GM23338 (cell line): ENCODE data around the gene ADAP1. TPM values are rescaled to one million over a fixed set of nuclear protein-coding genes. Genes with fewer than 3 reads are reported as not detected.
A peak's percentile ranks its signal among the peaks of the same experiment; 100 is the strongest.
"Not testable (repeated sequence)": the region's sequence is repeated elsewhere in the genome, so short reads cannot be mapped to it uniquely, and the experiment has no call there.

ENCODE experiments used
- ATAC-seq: fragments of 200-7000 bp; cut with Tn5 transposase; 3 replicates; pipeline ENCODE4 v1.9.1; 2020
- DNase-seq: peaks from one replicate; pipeline ENCODE4 v3.0.0-alpha.2; 2015; ENCODE audit warnings: low spot score
- H2AFZ ChIP-seq: fragments of 200-600 bp; sonication (generic); 2 replicates; pipeline ENCODE4 v1.8.0; 2016; ENCODE audit warnings: antibody characterized with exemption, mild to moderate bottlenecking, moderate library complexity
- H3F3A ChIP-seq: fragments of 200-600 bp; sonication (generic); replicated peaks from 2 replicates; pipeline ENCODE4 v1.8.0; 2017; ENCODE audit warnings: antibody characterized with exemption, mixed run types, low read depth
- H3K27ac ChIP-seq: fragments of 200-600 bp; sonication (generic); 2 replicates; pipeline ENCODE4 v1.6.1; 2016; ENCODE audit warnings: low read depth
- H3K27me3 ChIP-seq: fragments of 200-600 bp; sonication (generic); 2 replicates; pipeline ENCODE4 v1.8.0; 2016; ENCODE audit warnings: mild to moderate bottlenecking, mixed run types, moderate library complexity; ENCODE audit not compliant: insufficient read depth
- H3K36me3 ChIP-seq: fragments of 200-600 bp; sonication (generic); 2 replicates; pipeline ENCODE4 v1.8.0; 2016; ENCODE audit warnings: mild to moderate bottlenecking; ENCODE audit not compliant: insufficient read depth
- H3K4me1 ChIP-seq: fragments of 200-600 bp; sonication (generic); 2 replicates; pipeline ENCODE4 v1.8.0; 2016; ENCODE audit warnings: mild to moderate bottlenecking, moderate library complexity; ENCODE audit not compliant: insufficient read depth
- H3K4me2 ChIP-seq: fragments of 200-600 bp; sonication (generic); 2 replicates; pipeline ENCODE4 v1.7.1; 2017; ENCODE audit warnings: mixed run types
- H3K4me3 ChIP-seq: fragments of 200-600 bp; sonication (generic); 2 replicates; pipeline ENCODE4 v1.6.1; 2016; ENCODE audit warnings: mixed run types
- H3K79me2 ChIP-seq: fragments of 200-600 bp; sonication (generic); replicated peaks from 2 replicates; pipeline ENCODE4 v1.8.0; 2017; ENCODE audit warnings: mild to moderate bottlenecking; ENCODE audit not compliant: insufficient read depth
- H3K9me2 ChIP-seq: fragments of 200-600 bp; sonication (generic); 2 replicates; pipeline ENCODE4 v1.8.0; 2017; ENCODE audit not compliant: insufficient read depth
- H4K20me1 ChIP-seq: fragments of 200-600 bp; sonication (generic); replicated peaks from 2 replicates; pipeline ENCODE4 v1.8.0; 2017; ENCODE audit warnings: mild to moderate bottlenecking; ENCODE audit not compliant: insufficient read depth
- H3K27ac Mint-ChIP-seq: 2 replicates; pipeline ENCODE4 v1.8.0; 2020; ENCODE audit warnings: inconsistent platforms, mild to moderate bottlenecking, moderate library complexity, mixed read lengths
- H3K27me3 Mint-ChIP-seq: 3 replicates; pipeline ENCODE4 v1.8.0; 2022; ENCODE audit warnings: low read depth, mild to moderate bottlenecking, moderate library complexity, mixed read lengths, inconsistent platforms; ENCODE audit not compliant: insufficient read depth, poor library complexity
- H3K36me3 Mint-ChIP-seq: 3 replicates; pipeline ENCODE4 v1.8.0; 2021; ENCODE audit warnings: low read depth, mild to moderate bottlenecking, inconsistent platforms, moderate library complexity, mixed read lengths
- H3K4me1 Mint-ChIP-seq: 3 replicates; pipeline ENCODE4 v1.8.0; 2020; ENCODE audit warnings: mild to moderate bottlenecking, inconsistent platforms, mixed read lengths
- H3K4me3 Mint-ChIP-seq: 3 replicates; pipeline ENCODE4 v1.8.0; 2021; ENCODE audit warnings: moderate library complexity, mild to moderate bottlenecking, inconsistent platforms, mixed read lengths
- H3K9me3 Mint-ChIP-seq: 3 replicates; pipeline ENCODE4 v1.8.0; 2020; ENCODE audit warnings: moderate library complexity, mild to moderate bottlenecking, inconsistent platforms, mixed read lengths
- CREB1 ChIP-seq: fragments of 250-450 bp; sonication (Bioruptor Pico); IDR thresholded peaks from 2 replicates; pipeline ENCODE4 v1.5.0; 2020; ENCODE audit warnings: low read depth, mild to moderate bottlenecking, moderate library complexity
- EZH2 ChIP-seq: fragments of 200-600 bp; sonication (generic); IDR thresholded peaks from one replicate; pipeline ENCODE4 v1.8.0; 2017; ENCODE audit warnings: antibody characterized with exemption, mild to moderate bottlenecking, low read depth; ENCODE audit not compliant: unreplicated experiment
- EZH2phosphoT487 ChIP-seq: fragments of 200-600 bp; sonication (generic); IDR thresholded peaks from one replicate; pipeline ENCODE4 v1.8.1; 2018; ENCODE audit warnings: antibody characterized with exemption; ENCODE audit not compliant: unreplicated experiment
- JUNB ChIP-seq: IDR thresholded peaks from one replicate; pipeline ENCODE4 v1.6.1; 2016; ENCODE audit warnings: antibody characterized with exemption; ENCODE audit not compliant: unreplicated experiment
- NANOG ChIP-seq: IDR thresholded peaks from 2 replicates; pipeline ENCODE4 v1.6.1; 2016; ENCODE audit warnings: antibody characterized with exemption, borderline replicate concordance
- POLR2AphosphoS5 ChIP-seq: IDR thresholded peaks from 2 replicates; pipeline ENCODE4 v1.6.1; 2016; ENCODE audit warnings: antibody characterized with exemption, low read depth
- REST ChIP-seq: IDR thresholded peaks from one replicate; pipeline ENCODE4 v1.6.1; 2018; ENCODE audit warnings: antibody characterized with exemption; ENCODE audit not compliant: unreplicated experiment
- STAT1 ChIP-seq: IDR thresholded peaks from one replicate; pipeline ENCODE4 v1.6.1; 2016; ENCODE audit warnings: antibody characterized with exemption; ENCODE audit not compliant: unreplicated experiment
- ZNF114 ChIP-seq: fragments of 250-450 bp; sonication (Bioruptor Pico); IDR thresholded peaks from 2 replicates; pipeline ENCODE4 v1.5.0; 2020; ENCODE audit warnings: mild to moderate bottlenecking, moderate library complexity
- polyA plus RNA-seq: library from polyadenylated mRNA; unstranded; fragments of >200 nt; fragmentation: Nextera tagmentation; extraction: Ambion mirVana; gene quantifications from 2 replicates; pipeline ENCODE4 v1.2.1, GENCODE V29; 2016
- total RNA-seq: library from RNA; depleted of rRNA; stranded (reverse); fragments of >200 nt; shearing (Covaris generic); gene quantifications from 2 replicates; pipeline ENCODE4 v1.2.3, GENCODE V29; 2014
- TF ChIP-seq, protein P1 (sequence below), 2 experiments: fragments of 200-600 bp in 1 of 2; sonication (generic) in 1 of 2; conservative IDR thresholded peaks; 2 replicates each; pipeline versions ENCODE4 v1.5.1 to v1.6.1; 2016 to 2017; ENCODE audit warnings: antibody characterized with exemption in 2 of 2, low read depth in 2 of 2, mild to moderate bottlenecking in 2 of 2, moderate library complexity in 1 of 2
- TF ChIP-seq, protein P2 (sequence below): IDR thresholded peaks from 2 replicates; pipeline ENCODE4 v1.6.1; 2016; ENCODE audit warnings: antibody characterized with exemption

ADAP1 gene
- total and polyA plus RNA-seq, 2 experiments from 2014 or later = 2.2 to 9.6 TPM

- not testable (repeated sequence) for H3F3A ChIP-seq, H3K27me3 ChIP-seq, H3K27ac ChIP-seq, H3K36me3 Mint-ChIP-seq, H3K36me3 ChIP-seq, H3K9me2 ChIP-seq, H3K9me3 Mint-ChIP-seq, H3K4me1 Mint-ChIP-seq, H4K20me1 ChIP-seq, H3K4me1 ChIP-seq, H3K79me2 ChIP-seq, H3K4me3 Mint-ChIP-seq, H3K27ac Mint-ChIP-seq
- 0 out of 2 replicates have a peak, but pooled peaks have one; percentile 9 for TF ChIP-seq CREB1 (CRISPR knock-in tag)
- TF ChIP-seq, protein P1, sequence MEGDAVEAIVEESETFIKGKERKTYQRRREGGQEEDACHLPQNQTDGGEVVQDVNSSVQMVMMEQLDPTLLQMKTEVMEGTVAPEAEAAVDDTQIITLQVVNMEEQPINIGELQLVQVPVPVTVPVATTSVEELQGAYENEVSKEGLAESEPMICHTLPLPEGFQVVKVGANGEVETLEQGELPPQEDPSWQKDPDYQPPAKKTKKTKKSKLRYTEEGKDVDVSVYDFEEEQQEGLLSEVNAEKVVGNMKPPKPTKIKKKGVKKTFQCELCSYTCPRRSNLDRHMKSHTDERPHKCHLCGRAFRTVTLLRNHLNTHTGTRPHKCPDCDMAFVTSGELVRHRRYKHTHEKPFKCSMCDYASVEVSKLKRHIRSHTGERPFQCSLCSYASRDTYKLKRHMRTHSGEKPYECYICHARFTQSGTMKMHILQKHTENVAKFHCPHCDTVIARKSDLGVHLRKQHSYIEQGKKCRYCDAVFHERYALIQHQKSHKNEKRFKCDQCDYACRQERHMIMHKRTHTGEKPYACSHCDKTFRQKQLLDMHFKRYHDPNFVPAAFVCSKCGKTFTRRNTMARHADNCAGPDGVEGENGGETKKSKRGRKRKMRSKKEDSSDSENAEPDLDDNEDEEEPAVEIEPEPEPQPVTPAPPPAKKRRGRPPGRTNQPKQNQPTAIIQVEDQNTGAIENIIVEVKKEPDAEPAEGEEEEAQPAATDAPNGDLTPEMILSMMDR (conservative IDR thresholded peaks at IDR 0.05; ENCODE audit: low read depth in 2 of 2) = peak; percentile 51 to 92
- H3K4me3 ChIP-seq = peak overlapping the region; percentile 35; the same call in 1 of the 2 replicates
- peak; percentile 88 for ATAC-seq
- peaks cover 18% of the 10 kb centered on the region for H3K27me3 Mint-ChIP-seq
- DNase-seq = peak; percentile 87
- 0 out of 2 replicates have a peak overlapping the region, but pooled peaks have one; percentile 52 for H2AFZ ChIP-seq
- H3K4me2 ChIP-seq = peak overlapping the region; percentile 64
Measured at GRCh38 chr7:908591-909357, 45.7 kb downstream of the ADAP1 start.

DNA sequence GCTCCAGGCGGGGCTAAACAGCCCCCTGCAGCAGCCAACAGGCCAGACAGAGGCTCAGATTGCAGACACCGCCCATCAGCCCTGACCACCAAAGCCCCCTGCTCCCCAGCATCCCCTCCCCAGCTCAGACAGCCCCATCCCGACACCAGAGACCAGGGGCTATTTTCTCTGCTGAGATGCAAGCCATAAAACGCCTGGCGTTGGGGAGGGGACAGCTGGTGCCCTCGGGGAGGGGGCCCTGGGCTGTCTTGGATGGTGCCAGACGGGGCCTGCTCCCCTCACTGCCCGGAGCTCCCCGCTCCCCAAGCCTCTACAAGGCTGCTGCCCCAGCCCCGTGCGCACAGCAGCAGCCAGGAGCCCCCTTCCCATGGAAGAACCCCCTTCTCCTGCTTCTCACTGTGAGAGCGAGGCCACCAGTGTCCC lies 46.3 kb downstream of the ADAP1 start:
- Mint-ChIP-seq H3K36me3 (no peaks in the 10 kb centered on the region), H3K27me3 (peaks cover 12% of the 10 kb centered on the region), H3K9me3 (no peaks in the 10 kb centered on the region), H3K4me1 (peaks cover 4% of the 10 kb centered on the region; the same call in 1 of the 3 replicates), H3K4me3 (no peak overlapping the region), H3K27ac (no peak overlapping the region)
- Histone ChIP-seq H3K79me2 (no peaks in the 10 kb centered on the region), H3K27ac (no peak overlapping the region), H4K20me1 (no peaks in the 10 kb centered on the region), H3K4me1 (no peaks in the 10 kb centered on the region), H3K27me3 (peaks cover 8% of the 10 kb centered on the region), H3K36me3 (no peaks in the 10 kb centered on the region), H3K4me3 (no peak overlapping the region), H3K9me2 (no peaks in the 10 kb centered on the region), H2AFZ (0 out of 2 replicates have a peak overlapping the region, but pooled peaks have one; percentile 52), H3K4me2 (no peak overlapping the region), H3F3A (no peaks in the 10 kb centered on the region)
- DNase-seq = no peak
- ATAC-seq = no peak; the same call in 2 of the 3 replicates
- TF ChIP-seq REST (no peak), POLR2AphosphoS5 (no peak), EZH2phosphoT487 (no peak), STAT1 (no peak), NANOG (no peak), ZNF114 (CRISPR knock-in tag) (no peak), EZH2 (no peak), JUNB (no peak)
- TF ChIP-seq, protein P1 (conservative IDR thresholded peaks at IDR 0.05; ENCODE audit: low read depth in 2 of 2) = no peak
- TF ChIP-seq, protein P2, sequence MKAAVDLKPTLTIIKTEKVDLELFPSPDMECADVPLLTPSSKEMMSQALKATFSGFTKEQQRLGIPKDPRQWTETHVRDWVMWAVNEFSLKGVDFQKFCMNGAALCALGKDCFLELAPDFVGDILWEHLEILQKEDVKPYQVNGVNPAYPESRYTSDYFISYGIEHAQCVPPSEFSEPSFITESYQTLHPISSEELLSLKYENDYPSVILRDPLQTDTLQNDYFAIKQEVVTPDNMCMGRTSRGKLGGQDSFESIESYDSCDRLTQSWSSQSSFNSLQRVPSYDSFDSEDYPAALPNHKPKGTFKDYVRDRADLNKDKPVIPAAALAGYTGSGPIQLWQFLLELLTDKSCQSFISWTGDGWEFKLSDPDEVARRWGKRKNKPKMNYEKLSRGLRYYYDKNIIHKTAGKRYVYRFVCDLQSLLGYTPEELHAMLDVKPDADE = no peak
